Endothelial cell of umbilical vein (primary cell): Measurements from ENCODE around the gene PRF1. TPM values are rescaled to one million over a fixed set of nuclear protein-coding genes. Genes with fewer than 3 reads are reported as not detected.

Source experiments
- BruUV-seq: library from RNA; stranded (reverse); fragments of 400-500 nt; replicated peaks from 2 replicates; lab custom pipeline; 2021; lab: Mats Ljungman, UMichigan
- CTCF ChIA-PET: fragments of 300-600, 350-600 bp; sonication (Branson Sonifier 250); formaldehyde crosslinking; loops from one replicate; lab custom pipeline; 2021; ENCODE audit warnings: antibody characterized with exemption, inconsistent platforms; lab: Charles Lee
- POLR2A ChIA-PET: fragments of 300-600, 350-600 bp; sonication (Branson Sonifier 250); formaldehyde crosslinking; loops from one replicate; lab custom pipeline; 2021; ENCODE audit warnings: antibody characterized with exemption, inconsistent platforms; lab: Charles Lee
- DNase-seq: peaks from one replicate; pipeline ENCODE4 v3.0.0-alpha.2; 2011; ENCODE audit warnings: low read depth, low spot score
- FAIRE-seq: peaks from 2 replicates; lab custom pipeline; 2011; peaks lifted over from hg19 to GRCh38; lab: Jason Lieb, UNC
- H2AFZ ChIP-seq: 2 replicates; pipeline ENCODE4 v1.6.0; 2012; ENCODE audit warnings: low read depth, low read length, control low read depth, inconsistent platforms
- H3K27ac ChIP-seq: 2 replicates; pipeline ENCODE4 v1.5.1; 2011; ENCODE audit warnings: low read depth, mild to moderate bottlenecking, control low read depth, low read length, moderate library complexity; ENCODE audit not compliant: insufficient read depth
- H3K27me3 ChIP-seq, 2 experiments: 2 replicates each; pipeline versions ENCODE4 v1.6.0 to v1.6.1; 2011; ENCODE audit warnings: low read length in 2 of 2, mixed read lengths in 1 of 2; ENCODE audit not compliant: control insufficient read depth in 2 of 2, insufficient read depth in 2 of 2
- H3K36me3 ChIP-seq, 2 experiments: 2 replicates in 1 of 2; 3 replicates in 1 of 2; pipeline ENCODE4 v1.5.1; 2011; ENCODE audit warnings: low read length in 2 of 2, mild to moderate bottlenecking in 1 of 2, moderate library complexity in 1 of 2; ENCODE audit not compliant: control insufficient read depth in 2 of 2, insufficient read depth in 2 of 2; ENCODE audit errors: extremely low read depth in 1 of 2
- H3K4me1 ChIP-seq: 3 replicates; pipeline ENCODE4 v1.5.1; 2011; ENCODE audit warnings: mild to moderate bottlenecking, low read length; ENCODE audit not compliant: control insufficient read depth, insufficient read depth; ENCODE audit errors: extremely low read depth
- H3K4me2 ChIP-seq: 2 replicates; pipeline ENCODE4 v1.6.1; 2011; ENCODE audit warnings: low read length, control low read depth, mixed read lengths; ENCODE audit not compliant: insufficient read depth
- H3K4me3 ChIP-seq, 3 experiments: fragments of 200-600 bp in 1 of 3; sonication (generic), shearing (Covaris generic) in 1 of 3; replicated peaks in 1 of 3; 2 replicates each; pipeline ENCODE4 v1.5.1; 2011 to 2016; ENCODE audit warnings: control low read depth in 3 of 3, low read length in 3 of 3, mild to moderate bottlenecking in 2 of 3, inconsistent platforms in 1 of 3, low read depth in 1 of 3, moderate library complexity in 1 of 3; ENCODE audit not compliant: insufficient read depth in 1 of 3
- H3K79me2 ChIP-seq: 2 replicates; pipeline ENCODE4 v1.6.0; 2012; ENCODE audit warnings: low read length, inconsistent platforms; ENCODE audit not compliant: control insufficient read depth, insufficient read depth
- H3K9ac ChIP-seq: replicated peaks from 2 replicates; pipeline ENCODE3; 2011; ENCODE audit warnings: low read length, control low read depth; ENCODE audit not compliant: insufficient read depth; ENCODE audit errors: extremely low read depth
- H3K9me1 ChIP-seq: replicated peaks from 3 replicates; pipeline ENCODE4 v1.6.0; 2011; ENCODE audit warnings: mild to moderate bottlenecking, low read length; ENCODE audit not compliant: control insufficient read depth, insufficient read depth; ENCODE audit errors: extremely low read depth
- H3K9me3 ChIP-seq: replicated peaks from 2 replicates; pipeline ENCODE4 v1.5.1; 2012; ENCODE audit warnings: low read length, inconsistent platforms; ENCODE audit not compliant: control insufficient read depth, insufficient read depth
- H4K20me1 ChIP-seq: replicated peaks from 2 replicates; pipeline ENCODE3; 2011; ENCODE audit warnings: mild to moderate bottlenecking, low read length; ENCODE audit not compliant: control insufficient read depth, insufficient read depth; ENCODE audit errors: extremely low read depth
- EZH2 ChIP-seq: IDR thresholded peaks from 2 replicates; pipeline ENCODE4 v1.6.1; 2012; ENCODE audit warnings: borderline replicate concordance, low read depth, mild to moderate bottlenecking, moderate library complexity, low read length, inconsistent platforms; ENCODE audit not compliant: severe bottlenecking
- FOS ChIP-seq: IDR thresholded peaks from 2 replicates; pipeline ENCODE4 v1.6.1; 2011; ENCODE audit warnings: mild to moderate bottlenecking, low read length, moderate library complexity, borderline replicate concordance; ENCODE audit not compliant: insufficient read depth
- GATA2 ChIP-seq: IDR thresholded peaks from 2 replicates; pipeline ENCODE4 v1.7.0; 2011; ENCODE audit warnings: low read depth, mild to moderate bottlenecking, moderate library complexity, mixed read lengths, low read length; ENCODE audit not compliant: insufficient read length, insufficient read depth
- JUN ChIP-seq: IDR thresholded peaks from 2 replicates; pipeline ENCODE4 v1.6.1; 2011; ENCODE audit warnings: borderline replicate concordance, low read depth; ENCODE audit not compliant: insufficient read length, insufficient read depth
- MYC ChIP-seq: IDR thresholded peaks from one replicate; pipeline ENCODE4 v1.6.1; 2011; ENCODE audit warnings: mild to moderate bottlenecking, low read depth, low read length
- POLR2A ChIP-seq: IDR thresholded peaks from 2 replicates; pipeline ENCODE4 v1.6.1; 2012; ENCODE audit warnings: low read depth, mild to moderate bottlenecking, control low read depth, low read length
- POLR2AphosphoS5 ChIP-seq: IDR thresholded peaks from 2 replicates; pipeline ENCODE4 v1.6.1; 2012; ENCODE audit warnings: low read depth, mild to moderate bottlenecking, control low read depth, low read length, moderate library complexity; ENCODE audit not compliant: insufficient read depth
- dilution Hi-C: fragments of 300-500 bp; cut with MboI; formaldehyde crosslinking; loops from one replicate; pipeline ENCODE4 v1.15.0; 2019; ENCODE audit warnings: low sequenced_read_pairs; ENCODE audit not compliant: extremely low pct_ligation_motif_present
- intact Hi-C: fragments of 100-400 bp; cut with micrococcal nuclease; formaldehyde crosslinking; loops from one replicate; pipeline ENCODE4 v1.10.0; 2022
- polyA plus RNA-seq, 4 experiments: library from polyadenylated mRNA; depleted of rRNA in 3 of 4; stranded (reverse) in 3 of 4; unstranded in 1 of 4; fragments of >200 nt; gene quantifications; 2 replicates each; pipeline versions ENCODE4 v1.2.1 to v1.2.3, GENCODE V29; 2011 to 2012; ENCODE audit warnings: missing spikeins in 1 of 4
- total RNA-seq: library from RNA; stranded (reverse); gene quantifications from 2 replicates; pipeline ENCODE4 v1.2.3, GENCODE V29; 2021
- TF ChIP-seq, protein P1 (sequence below): IDR thresholded peaks from 2 replicates; pipeline ENCODE4 v1.6.1; 2011; ENCODE audit not compliant: insufficient read depth, insufficient read length
- TF ChIP-seq, protein P2 (sequence below), 2 donors: IDR thresholded peaks; 1 replicate in 1 of 2; 2 replicates in 1 of 2; pipeline ENCODE4 v1.5.1; 2011; ENCODE audit warnings: low read length in 2 of 2, mild to moderate bottlenecking in 2 of 2, moderate library complexity in 2 of 2, control low read depth in 1 of 2, inconsistent platforms in 1 of 2, low read depth in 1 of 2; ENCODE audit not compliant: insufficient read depth in 1 of 2; ENCODE audit errors: extremely low read depth in 1 of 2

The PRF1 gene
- total and polyA plus RNA-seq, 2 donors (not counting 3 experiments of a cell fraction or from before 2014, with no cell fraction given): not detected

DNA sequence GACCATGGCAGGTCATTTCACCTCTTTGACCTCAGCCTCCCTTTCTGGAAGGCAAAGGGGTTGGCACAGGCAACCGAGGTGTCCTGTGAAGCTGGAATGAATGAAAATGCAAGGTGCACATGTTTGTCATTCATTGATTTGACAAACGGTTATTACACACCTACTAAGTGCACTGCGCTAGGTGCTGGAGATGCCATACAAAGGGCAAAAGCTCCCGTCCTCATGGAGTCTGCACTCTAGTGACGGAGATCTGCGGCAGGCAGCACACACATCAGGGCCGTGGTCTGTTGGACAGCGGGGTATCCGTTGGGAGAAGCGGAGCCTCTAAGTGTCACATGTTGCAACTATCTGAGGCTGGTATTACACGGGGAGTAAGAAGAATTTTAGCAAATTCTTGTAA is 44.2 kb downstream of the PRF1 start:
- POLR2A ChIA-PET: no interaction called here
- FAIRE-seq: no peak
- TF ChIP-seq MYC (no peak), POLR2A (no peak), FOS (no peak), EZH2 (no peak), GATA2 (no peak), JUN (no peak), POLR2AphosphoS5 (no peak)
- TF ChIP-seq, protein P1, sequence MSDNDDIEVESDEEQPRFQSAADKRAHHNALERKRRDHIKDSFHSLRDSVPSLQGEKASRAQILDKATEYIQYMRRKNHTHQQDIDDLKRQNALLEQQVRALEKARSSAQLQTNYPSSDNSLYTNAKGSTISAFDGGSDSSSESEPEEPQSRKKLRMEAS: no peak
- TF ChIP-seq, protein P2, sequence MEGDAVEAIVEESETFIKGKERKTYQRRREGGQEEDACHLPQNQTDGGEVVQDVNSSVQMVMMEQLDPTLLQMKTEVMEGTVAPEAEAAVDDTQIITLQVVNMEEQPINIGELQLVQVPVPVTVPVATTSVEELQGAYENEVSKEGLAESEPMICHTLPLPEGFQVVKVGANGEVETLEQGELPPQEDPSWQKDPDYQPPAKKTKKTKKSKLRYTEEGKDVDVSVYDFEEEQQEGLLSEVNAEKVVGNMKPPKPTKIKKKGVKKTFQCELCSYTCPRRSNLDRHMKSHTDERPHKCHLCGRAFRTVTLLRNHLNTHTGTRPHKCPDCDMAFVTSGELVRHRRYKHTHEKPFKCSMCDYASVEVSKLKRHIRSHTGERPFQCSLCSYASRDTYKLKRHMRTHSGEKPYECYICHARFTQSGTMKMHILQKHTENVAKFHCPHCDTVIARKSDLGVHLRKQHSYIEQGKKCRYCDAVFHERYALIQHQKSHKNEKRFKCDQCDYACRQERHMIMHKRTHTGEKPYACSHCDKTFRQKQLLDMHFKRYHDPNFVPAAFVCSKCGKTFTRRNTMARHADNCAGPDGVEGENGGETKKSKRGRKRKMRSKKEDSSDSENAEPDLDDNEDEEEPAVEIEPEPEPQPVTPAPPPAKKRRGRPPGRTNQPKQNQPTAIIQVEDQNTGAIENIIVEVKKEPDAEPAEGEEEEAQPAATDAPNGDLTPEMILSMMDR (IDR thresholded peaks at IDR 0.05; ENCODE audit: extremely low read depth in 1 of 2, insufficient read depth in 1 of 2, low read depth in 1 of 2, low read length in 2 of 2): no peak
- DNase-seq: no peak
- Histone ChIP-seq H4K20me1 (no peaks in the 10 kb centered on the region), H3K36me3 (no peaks in the 10 kb centered on the region), H3K9ac (no peak overlapping the region), H3K79me2 (no peaks in the 10 kb centered on the region), H3K9me3 (no peaks in the 10 kb centered on the region), H3K4me1 (no peaks in the 10 kb centered on the region), H3K9me1 (no peaks in the 10 kb centered on the region), H2AFZ (no peak overlapping the region), H3K27ac (no peak overlapping the region), H3K4me2 (no peak overlapping the region), H3K27me3 (no peaks in the 10 kb centered on the region), H3K4me3 (no peak overlapping the region)
- no TSS peak for BruUV-seq
- intact Hi-C loops (loop anchor here (2.0 kb wide), 1 partner anchor 201 kb away; no protein-coding TSS in a partner anchor), dilution Hi-C loops (no loop called here)
- CTCF ChIA-PET: interaction anchor here (1.5 kb wide), 1 partner anchor 201 kb away, joined by 6 read pairs; no protein-coding TSS in a partner anchor
